BLaER1 treated with 17β-estradiol and CSF1 and Interleukin-3, amounts not matched to agents 10 nM and 100 nM (cell line): ENCODE measurements around the gene SIK3.

Source experiments
- H3K27ac ChIP-seq, 11 experiments: shearing (Covaris generic); formaldehyde crosslinking; 2 replicates each; pipeline ENCODE4 v1.8.1; 2022
- H3K27me3 ChIP-seq, 11 experiments: shearing (Covaris generic); formaldehyde crosslinking; 2 replicates each; pipeline ENCODE4 v1.8.1; 2022
- H3K36me3 ChIP-seq, 11 experiments: shearing (Covaris generic); formaldehyde crosslinking; 2 replicates each; pipeline ENCODE4 v1.8.1; 2022
- H3K4me1 ChIP-seq, 10 experiments: shearing (Covaris generic); formaldehyde crosslinking; 2 replicates each; pipeline ENCODE4 v1.8.1; 2022
- H3K4me2 ChIP-seq, 11 experiments: shearing (Covaris generic); formaldehyde crosslinking; 2 replicates each; pipeline ENCODE4 v1.8.1; 2022
- H3K4me3 ChIP-seq, 10 experiments: shearing (Covaris generic); formaldehyde crosslinking; 2 replicates each; pipeline ENCODE4 v1.8.1; 2022
- H3K9ac ChIP-seq, 11 experiments: shearing (Covaris generic); formaldehyde crosslinking; 2 replicates each; pipeline ENCODE4 v1.8.1; 2022
- H3K9me3 ChIP-seq, 11 experiments: shearing (Covaris generic); formaldehyde crosslinking; replicated peaks in 1 of 11; 2 replicates each; pipeline ENCODE4 v1.8.1; 2022
- H4K20me1 ChIP-seq, 11 experiments: shearing (Covaris generic); formaldehyde crosslinking; 2 replicates each; pipeline ENCODE4 v1.8.1; 2022
- Cebpa-rat ChIP-seq, 11 experiments: shearing (Covaris generic); IDR thresholded peaks; 2 replicates each; pipeline ENCODE4 v1.8.1; 2022

The SIK3 gene

GRCh38 chr11:116973270-116973669 lies 125.0 kb downstream of the SIK3 start:
- Histone ChIP-seq H4K20me1 (peaks cover 4 to 60% (median 23%) of the 10 kb centered on the region in 11 experiments; a peak in 17 of 22 replicates), H3K4me3 (no peak overlapping the region), H3K9me3 (peaks cover 0 to 26% (median 7%) of the 10 kb centered on the region in 11 experiments; a peak in 7 of 22 replicates), H3K4me1 (peaks cover 0 to 51% (median 21%) of the 10 kb centered on the region in 10 experiments; a peak in 15 of 20 replicates), H3K27ac (peak overlapping the region in 2 of 11 experiments; percentile 1 to 16; a peak in 1 of 22 replicates), H3K4me2 (peak overlapping the region in 7 of 11 experiments; percentile 6 to 73 (median 39); a peak in 10 of 22 replicates), H3K27me3 (no peaks in the 10 kb centered on the region), H3K9ac (no peak overlapping the region), H3K36me3 (peaks cover 0 to 34% (median 0%) of the 10 kb centered on the region in 11 experiments; a peak in 6 of 22 replicates)
- no peak for TF ChIP-seq Cebpa-rat (IDR thresholded peaks at IDR 0.05)

GRCh38 chr11:116972691-116973090 lies 125.5 kb downstream of the SIK3 start:
- Histone ChIP-seq H3K27me3 (no peaks in the 10 kb centered on the region), H3K4me1 (peaks cover 0 to 51% (median 21%) of the 10 kb centered on the region in 10 experiments; a peak in 15 of 20 replicates)

DNA sequence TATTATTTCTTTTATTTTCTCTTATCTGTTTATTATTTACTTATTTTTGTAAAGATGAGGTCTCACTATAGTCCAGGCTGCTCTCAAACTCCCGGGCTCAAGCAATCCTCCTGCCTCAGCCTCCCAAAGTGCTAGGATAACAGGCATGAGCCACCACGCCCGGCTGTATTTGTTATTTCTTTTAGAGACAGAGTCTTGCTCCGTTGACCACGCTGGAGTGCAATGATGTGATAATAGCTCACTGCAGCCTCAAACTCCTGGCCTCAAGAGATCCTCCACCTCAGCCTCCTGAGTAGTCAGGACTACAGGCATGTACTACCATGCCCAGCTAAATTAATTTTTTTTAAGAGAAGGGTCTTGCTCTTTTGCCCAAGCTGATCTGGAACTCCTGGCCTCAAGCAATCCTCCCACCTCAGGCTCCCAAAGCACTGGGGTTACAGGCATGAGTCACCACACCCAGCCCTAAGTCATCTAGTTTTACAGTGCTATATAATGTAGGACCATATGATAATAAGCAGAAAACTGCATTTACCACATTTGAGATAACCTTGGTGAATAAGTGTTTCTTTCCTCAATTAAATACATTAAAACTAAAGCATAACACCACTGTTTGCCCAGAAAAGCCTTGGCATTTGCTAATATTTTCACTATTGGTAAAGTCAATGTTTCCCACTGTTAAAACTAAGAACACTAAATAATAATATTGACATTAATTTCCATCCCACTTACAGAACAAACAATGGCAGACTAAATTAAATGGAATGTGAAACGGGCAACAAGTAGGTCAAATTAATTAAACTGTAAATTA lies 127.5 kb downstream of the SIK3 start:
- Histone ChIP-seq H3K4me1 (peaks cover 0 to 55% (median 17%) of the 10 kb centered on the region in 10 experiments; a peak in 15 of 20 replicates), H3K27ac (no peak overlapping the region)

More at GRCh38 chr11:116972691-116973090, 125.5 kb downstream of the SIK3 start:
- Histone ChIP-seq H3K27ac (peak overlapping the region in 2 of 11 experiments; percentile 16 to 22; a peak in 2 of 22 replicates), H3K9ac (no peak overlapping the region), H3K9me3 (peaks cover 0 to 20% (median 7%) of the 10 kb centered on the region in 11 experiments; a peak in 7 of 22 replicates), H3K4me2 (peak overlapping the region in 8 of 11 experiments; percentile 6 to 73 (median 38); a peak in 11 of 22 replicates), H3K36me3 (peaks cover 0 to 28% (median 0%) of the 10 kb centered on the region in 11 experiments; a peak in 6 of 22 replicates), H3K4me3 (no peak overlapping the region), H4K20me1 (peaks cover 4 to 66% (median 24%) of the 10 kb centered on the region in 11 experiments; a peak in 17 of 22 replicates)
- no peak for TF ChIP-seq Cebpa-rat (IDR thresholded peaks at IDR 0.05)

GRCh38 chr11:116969694-116970093 lies 128.5 kb downstream of the SIK3 start:
- no peaks in the 10 kb centered on the region for H3K27me3 ChIP-seq
- H3K4me1 ChIP-seq = peaks cover 0 to 55% (median 17%) of the 10 kb centered on the region in 10 experiments; a peak in 15 of 20 replicates
- peaks cover 0 to 9% (median 0%) of the 10 kb centered on the region in 11 experiments; a peak in 2 of 22 replicates for H3K36me3 ChIP-seq
- TF ChIP-seq Cebpa-rat (IDR thresholded peaks at IDR 0.05) = no peak
- no peak overlapping the region for H3K9ac ChIP-seq
- no peak overlapping the region for H3K4me3 ChIP-seq
- peaks cover 4 to 88% (median 32%) of the 10 kb centered on the region in 11 experiments; a peak in 17 of 22 replicates for H4K20me1 ChIP-seq
- no peaks in the 10 kb centered on the region for H3K9me3 ChIP-seq
- H3K4me2 ChIP-seq = no peak overlapping the region
- no peak overlapping the region for H3K27ac ChIP-seq

More for the DNA sequence above, 127.5 kb downstream of the SIK3 start:
- peaks cover 0 to 6% (median 2%) of the 10 kb centered on the region in 11 experiments; a peak in 2 of 22 replicates for H3K9me3 ChIP-seq
- H3K36me3 ChIP-seq = peaks cover 0 to 11% (median 0%) of the 10 kb centered on the region in 11 experiments; a peak in 5 of 22 replicates
- no peak overlapping the region for H3K4me3 ChIP-seq
- H3K9ac ChIP-seq = no peak overlapping the region
- H4K20me1 ChIP-seq = peaks cover 4 to 86% (median 32%) of the 10 kb centered on the region in 11 experiments; a peak in 17 of 22 replicates
- peak overlapping the region in 5 of 11 experiments; percentile 3 to 41 (median 36); a peak in 7 of 22 replicates for H3K4me2 ChIP-seq
- H3K27me3 ChIP-seq = no peaks in the 10 kb centered on the region
- TF ChIP-seq Cebpa-rat (IDR thresholded peaks at IDR 0.05) = no peak

GRCh38 chr11:116964269-116964668 lies 134.0 kb downstream of the SIK3 start:
- Histone ChIP-seq H3K27me3 (no peaks in the 10 kb centered on the region), H3K9ac (no peak overlapping the region), H3K4me1 (peaks cover 0 to 11% (median 0%) of the 10 kb centered on the region in 10 experiments; a peak in 4 of 20 replicates), H3K9me3 (no peaks in the 10 kb centered on the region), H4K20me1 (peaks cover 26 to 92% (median 56%) of the 10 kb centered on the region in 11 experiments; a peak in 19 of 22 replicates), H3K4me3 (no peak overlapping the region), H3K27ac (no peak overlapping the region), H3K36me3 (peaks cover 0 to 12% (median 1%) of the 10 kb centered on the region in 11 experiments; a peak in 5 of 22 replicates), H3K4me2 (no peak overlapping the region)
- TF ChIP-seq Cebpa-rat (IDR thresholded peaks at IDR 0.05) = no peak

GRCh38 chr11:116963813-116964212 lies 134.4 kb downstream of the SIK3 start:
- Histone ChIP-seq H3K4me1 (peaks cover 0 to 15% (median 0%) of the 10 kb centered on the region in 10 experiments; a peak in 5 of 20 replicates), H3K27me3 (no peaks in the 10 kb centered on the region), H3K36me3 (peaks cover 0 to 17% (median 6%) of the 10 kb centered on the region in 11 experiments; a peak in 7 of 22 replicates), H3K27ac (no peak overlapping the region), H4K20me1 (peaks cover 30 to 93% (median 61%) of the 10 kb centered on the region in 11 experiments; a peak in 19 of 22 replicates), H3K9ac (no peak overlapping the region), H3K4me3 (no peak overlapping the region), H3K4me2 (no peak overlapping the region), H3K9me3 (no peaks in the 10 kb centered on the region)
- no peak for TF ChIP-seq Cebpa-rat (IDR thresholded peaks at IDR 0.05)

GRCh38 chr11:116962108-116962507 lies 136.1 kb downstream of the SIK3 start:
- Histone ChIP-seq H3K27me3 (no peaks in the 10 kb centered on the region), H3K4me1 (peaks cover 0 to 21% (median 0%) of the 10 kb centered on the region in 10 experiments; a peak in 6 of 20 replicates), H3K4me3 (no peak overlapping the region), H3K27ac (no peak overlapping the region), H3K4me2 (no peak overlapping the region), H3K9me3 (no peaks in the 10 kb centered on the region), H3K9ac (no peak overlapping the region), H3K36me3 (peaks cover 0 to 22% (median 7%) of the 10 kb centered on the region in 11 experiments; a peak in 8 of 22 replicates), H4K20me1 (peaks cover 39 to 93% (median 67%) of the 10 kb centered on the region in 11 experiments; a peak in 20 of 22 replicates)
- TF ChIP-seq Cebpa-rat (IDR thresholded peaks at IDR 0.05) = no peak

- H3K27me3 ChIP-seq = no peaks in the 10 kb centered on the region
- H3K9me3 ChIP-seq = no peaks in the 10 kb centered on the region
- H3K4me1 ChIP-seq = peaks cover 0 to 14% (median under 1%) of the 10 kb centered on the region in 10 experiments; a peak in 6 of 20 replicates
- peaks cover 39 to 87% (median 67%) of the 10 kb centered on the region in 11 experiments; a peak in 20 of 22 replicates for H4K20me1 ChIP-seq
- no peak overlapping the region for H3K4me3 ChIP-seq
- no peak overlapping the region for H3K27ac ChIP-seq
- H3K9ac ChIP-seq = no peak overlapping the region
- no peak overlapping the region for H3K4me2 ChIP-seq
- TF ChIP-seq Cebpa-rat (IDR thresholded peaks at IDR 0.05) = no peak
- peaks cover 3 to 31% (median 14%) of the 10 kb centered on the region in 11 experiments for H3K36me3 ChIP-seq
Observed at GRCh38 chr11:116960930-116961329, 137.3 kb downstream of the SIK3 start.
